Measurements from ENCODE around the gene NLRC3. TPM values are rescaled to one million over a fixed set of nuclear protein-coding genes. Genes with fewer than 3 reads are reported as not detected.

The NLRC3 gene
- total RNA-seq, 1 experiment from 2014 or later: not detected

DNA sequence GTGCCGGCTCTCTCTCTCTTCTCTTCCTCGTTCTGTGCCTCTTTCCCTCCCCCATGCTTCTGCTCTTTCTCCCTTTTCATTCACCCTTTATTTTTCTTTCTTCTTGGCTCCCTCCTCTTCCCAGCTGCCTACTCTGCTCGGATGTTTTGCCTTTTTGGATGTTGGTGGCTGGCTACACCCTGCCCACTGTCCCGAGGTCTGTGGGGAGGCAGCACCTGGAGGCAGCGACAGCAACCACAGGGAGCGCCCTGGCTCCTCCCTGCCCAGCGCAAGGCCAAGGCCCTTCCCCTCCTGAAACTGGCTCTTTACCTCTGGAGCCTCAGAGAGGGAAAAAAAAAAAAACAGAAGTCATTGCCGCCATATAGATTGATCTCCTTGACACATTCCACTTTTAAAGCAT is 56.4 kb downstream of the NLRC3 start:
- no peaks in the 10 kb centered on the region for H3K4me1 ChIP-seq
- H3K27me3 ChIP-seq (replicated peaks; ENCODE audit: control insufficient read depth, insufficient read depth, low read length): no peaks in the 10 kb centered on the region; the same call in 1 of the 2 replicates
- no peaks in the 10 kb centered on the region for H3K9me3 Mint-ChIP-seq (ENCODE audit: unreplicated experiment)
- POLR2A ChIA-PET: no interaction called here
- BruUV-seq (replicated peaks): no TSS peak
- H3K27ac Mint-ChIP-seq (ENCODE audit: unreplicated experiment): no peak overlapping the region
- H3K9me3 ChIP-seq: no peaks in the 10 kb centered on the region
- H3K36me3 ChIP-seq (ENCODE audit: control insufficient read depth, insufficient read depth, low read length): no peaks in the 10 kb centered on the region
- peaks cover 13% of the 10 kb centered on the region for H3K36me3 Mint-ChIP-seq (ENCODE audit: insufficient read depth, unreplicated experiment)
- no peaks in the 10 kb centered on the region for H3K27me3 Mint-ChIP-seq (ENCODE audit: insufficient read depth, unreplicated experiment)
- no peaks in the 10 kb centered on the region for H3K4me1 Mint-ChIP-seq (ENCODE audit: low read depth, unreplicated experiment)
- intact Hi-C loops (cut with micrococcal nuclease; ENCODE audit: unreplicated experiment): no loop called here
- CTCF ChIA-PET: no interaction called here
- no peak overlapping the region for H3K4me3 Mint-ChIP-seq (ENCODE audit: unreplicated experiment)
- TF ChIP-seq, protein P1, sequence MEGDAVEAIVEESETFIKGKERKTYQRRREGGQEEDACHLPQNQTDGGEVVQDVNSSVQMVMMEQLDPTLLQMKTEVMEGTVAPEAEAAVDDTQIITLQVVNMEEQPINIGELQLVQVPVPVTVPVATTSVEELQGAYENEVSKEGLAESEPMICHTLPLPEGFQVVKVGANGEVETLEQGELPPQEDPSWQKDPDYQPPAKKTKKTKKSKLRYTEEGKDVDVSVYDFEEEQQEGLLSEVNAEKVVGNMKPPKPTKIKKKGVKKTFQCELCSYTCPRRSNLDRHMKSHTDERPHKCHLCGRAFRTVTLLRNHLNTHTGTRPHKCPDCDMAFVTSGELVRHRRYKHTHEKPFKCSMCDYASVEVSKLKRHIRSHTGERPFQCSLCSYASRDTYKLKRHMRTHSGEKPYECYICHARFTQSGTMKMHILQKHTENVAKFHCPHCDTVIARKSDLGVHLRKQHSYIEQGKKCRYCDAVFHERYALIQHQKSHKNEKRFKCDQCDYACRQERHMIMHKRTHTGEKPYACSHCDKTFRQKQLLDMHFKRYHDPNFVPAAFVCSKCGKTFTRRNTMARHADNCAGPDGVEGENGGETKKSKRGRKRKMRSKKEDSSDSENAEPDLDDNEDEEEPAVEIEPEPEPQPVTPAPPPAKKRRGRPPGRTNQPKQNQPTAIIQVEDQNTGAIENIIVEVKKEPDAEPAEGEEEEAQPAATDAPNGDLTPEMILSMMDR (IDR thresholded peaks at IDR 0.05; ENCODE audit: insufficient read depth in 1 of 2, low read depth in 1 of 2, low read length in 1 of 2, severe bottlenecking in 1 of 2, unreplicated experiment in 1 of 2): no peak
- H3K4me3 ChIP-seq (ENCODE audit: low read depth, low read length): no peak overlapping the region
- no peak for DNase-seq

DNA sequence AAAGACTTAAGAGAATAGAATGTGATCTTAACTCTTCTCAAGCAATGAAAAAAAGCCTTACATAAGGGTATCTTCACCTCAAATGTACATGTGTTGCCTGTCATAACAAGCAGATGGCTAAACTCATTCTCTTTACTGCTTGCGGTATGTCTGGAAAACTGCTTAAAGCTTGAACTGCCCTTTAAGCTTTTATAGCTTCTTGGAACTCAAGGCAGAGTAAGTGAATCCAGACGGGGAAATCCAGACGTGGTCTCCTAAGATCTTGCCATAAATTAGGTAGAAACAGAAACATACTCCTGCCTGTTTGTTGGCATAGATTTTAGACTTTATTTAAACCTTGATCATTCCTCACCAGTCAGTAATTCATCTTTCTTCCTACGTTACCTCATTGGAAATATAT is 56.8 kb downstream of the NLRC3 start:
- intact Hi-C loops (cut with micrococcal nuclease; ENCODE audit: unreplicated experiment): no loop called here
- Histone ChIP-seq H3K36me3 (ENCODE audit: control insufficient read depth, insufficient read depth, low read length) (no peaks in the 10 kb centered on the region), H3K4me3 (ENCODE audit: low read depth, low read length) (no peak overlapping the region), H3K9me3 (no peaks in the 10 kb centered on the region), H3K27me3 (replicated peaks; ENCODE audit: control insufficient read depth, insufficient read depth, low read length) (no peaks in the 10 kb centered on the region; the same call in 1 of the 2 replicates), H3K4me1 (no peaks in the 10 kb centered on the region)
- Mint-ChIP-seq H3K27me3 (ENCODE audit: insufficient read depth, unreplicated experiment) (no peaks in the 10 kb centered on the region), H3K36me3 (ENCODE audit: insufficient read depth, unreplicated experiment) (peaks cover 13% of the 10 kb centered on the region), H3K4me3 (ENCODE audit: unreplicated experiment) (no peak overlapping the region), H3K4me1 (ENCODE audit: low read depth, unreplicated experiment) (no peaks in the 10 kb centered on the region), H3K27ac (ENCODE audit: unreplicated experiment) (no peak overlapping the region), H3K9me3 (ENCODE audit: unreplicated experiment) (no peaks in the 10 kb centered on the region)
- no TSS peak for BruUV-seq (replicated peaks)
- no peak for DNase-seq
- ChIA-PET CTCF (no interaction called here), POLR2A (no interaction called here)
- TF ChIP-seq, protein P1 (IDR thresholded peaks at IDR 0.05; ENCODE audit: insufficient read depth in 1 of 2, low read depth in 1 of 2, low read length in 1 of 2, severe bottlenecking in 1 of 2, unreplicated experiment in 1 of 2): no peak

DNA sequence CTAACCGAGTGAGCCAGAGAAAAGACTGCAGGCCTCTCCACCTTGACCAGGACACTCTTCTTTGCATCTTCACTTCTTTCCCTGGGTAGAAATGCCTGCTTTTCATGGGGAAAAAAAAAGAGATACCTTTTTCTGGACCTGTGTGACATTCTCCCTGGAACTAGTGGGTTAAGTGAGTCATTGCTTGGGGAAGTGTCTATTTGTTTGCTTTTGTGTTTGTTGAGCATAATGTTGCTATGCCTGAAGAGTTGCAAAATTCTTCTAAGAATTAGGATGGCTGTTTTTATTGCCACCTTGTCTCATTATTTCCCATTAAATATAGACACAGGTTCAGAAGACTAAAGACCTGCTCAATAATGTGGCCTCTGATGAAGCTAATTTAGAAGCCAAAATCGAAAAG is 57.6 kb downstream of the NLRC3 start:
- BruUV-seq (replicated peaks): no TSS peak
- H3K27ac Mint-ChIP-seq (ENCODE audit: unreplicated experiment): no peak overlapping the region
- peaks cover 2% of the 10 kb centered on the region; the same call in 1 of the 2 replicates for H3K36me3 ChIP-seq (ENCODE audit: control insufficient read depth, insufficient read depth, low read length)
- no peaks in the 10 kb centered on the region for H3K4me1 Mint-ChIP-seq (ENCODE audit: low read depth, unreplicated experiment)
- ChIA-PET CTCF (no interaction called here), POLR2A (no interaction called here)
- H3K4me1 ChIP-seq: no peaks in the 10 kb centered on the region
- no peaks in the 10 kb centered on the region; the same call in 1 of the 2 replicates for H3K27me3 ChIP-seq (replicated peaks; ENCODE audit: control insufficient read depth, insufficient read depth, low read length)
- TF ChIP-seq, protein P1 (IDR thresholded peaks at IDR 0.05; ENCODE audit: insufficient read depth in 1 of 2, low read depth in 1 of 2, low read length in 1 of 2, severe bottlenecking in 1 of 2, unreplicated experiment in 1 of 2): no peak
- H3K27me3 Mint-ChIP-seq (ENCODE audit: insufficient read depth, unreplicated experiment): no peaks in the 10 kb centered on the region
- H3K36me3 Mint-ChIP-seq (ENCODE audit: insufficient read depth, unreplicated experiment): peaks cover 13% of the 10 kb centered on the region
- no peaks in the 10 kb centered on the region for H3K9me3 ChIP-seq
- intact Hi-C loops (cut with micrococcal nuclease; ENCODE audit: unreplicated experiment): no loop called here
- H3K9me3 Mint-ChIP-seq (ENCODE audit: unreplicated experiment): no peaks in the 10 kb centered on the region
- H3K4me3 ChIP-seq (ENCODE audit: low read depth, low read length): no peak overlapping the region
- no peak overlapping the region for H3K4me3 Mint-ChIP-seq (ENCODE audit: unreplicated experiment)
- no peak for DNase-seq

Data from Caco-2 (cell line).